ENCODE results near the gene IL6ST.

The IL6ST gene

DNA sequence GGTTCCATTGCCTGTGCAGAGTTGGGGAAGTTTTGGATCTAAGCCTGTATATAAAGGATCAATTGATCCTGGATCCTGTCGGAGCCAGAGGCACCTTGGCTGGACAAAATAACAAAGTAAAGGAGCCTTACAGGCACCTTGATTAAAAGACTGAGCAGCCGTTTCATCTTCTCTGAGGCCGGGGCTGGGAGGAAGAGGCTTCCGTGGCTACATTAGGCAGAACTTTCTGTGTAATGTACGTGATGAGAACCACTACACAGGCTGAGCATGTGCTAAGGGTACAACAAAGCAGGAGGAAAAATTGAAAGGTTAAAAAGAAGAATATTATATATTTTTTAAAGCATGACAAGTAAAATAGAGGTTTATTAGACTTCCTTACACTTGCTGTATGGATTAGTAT lies 106.6 kb downstream of the IL6ST start:
- no peak for DNase-seq

DNA sequence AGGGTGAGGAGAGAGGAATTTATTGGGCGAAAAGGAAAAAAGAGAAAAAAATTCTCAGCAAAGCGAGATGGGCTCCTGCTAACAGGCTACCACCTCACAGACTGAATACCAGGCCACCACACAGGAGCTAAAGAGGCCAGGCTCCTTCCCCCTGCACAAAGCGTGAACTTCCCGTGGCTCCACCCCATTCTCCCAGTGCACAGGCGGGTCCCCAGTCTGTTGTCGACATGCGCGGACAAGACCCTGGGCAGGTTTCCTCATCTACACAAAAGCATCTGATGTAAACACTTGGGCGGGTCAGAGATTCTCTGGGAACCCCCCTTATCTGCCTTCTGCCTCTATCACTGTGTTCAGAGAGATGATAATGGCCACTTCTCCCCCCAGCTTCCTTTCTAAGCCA lies 109.4 kb downstream of the IL6ST start:
- DNase-seq, result no peak
